Central memory CD8-positive, alpha-beta T cell (primary cell): ENCODE results near the gene OBP2A.

Source experiments
- ATAC-seq: fragments of 150-1000 bp; cut with Tn5 transposase; replicated peaks from 2 replicates; pipeline ENCODE4 v1.10.0; 2022; ENCODE audit warnings: mild to moderate bottlenecking, moderate FRiP score, moderate number of reproducible peaks; ENCODE audit not compliant: poor library complexity, severe bottlenecking; ENCODE audit errors: extremely low read depth
- DNase-seq, 2 donors: peaks; one replicate each; pipeline ENCODE4 v3.0.0; 2021; ENCODE audit warnings: low spot score in 2 of 2
- H3K27ac Mint-ChIP-seq: one replicate; pipeline ENCODE4 v1.8.0; 2022; ENCODE audit warnings: low read depth, mild to moderate bottlenecking, moderate library complexity, mixed read lengths
- H3K27me3 Mint-ChIP-seq: one replicate; pipeline ENCODE4 v1.8.0; 2022; ENCODE audit warnings: mixed read lengths
- H3K36me3 Mint-ChIP-seq: one replicate; pipeline ENCODE4 v1.8.0; 2022; ENCODE audit warnings: mild to moderate bottlenecking, moderate library complexity, mixed read lengths; ENCODE audit not compliant: insufficient read depth
- H3K4me1 Mint-ChIP-seq: one replicate; pipeline ENCODE4 v1.8.0; 2022; ENCODE audit warnings: mixed read lengths
- H3K4me3 Mint-ChIP-seq: one replicate; pipeline ENCODE4 v1.8.0; 2022; ENCODE audit warnings: mild to moderate bottlenecking, moderate library complexity, mixed read lengths
- H3K9me3 Mint-ChIP-seq: one replicate; pipeline ENCODE4 v1.8.0; 2022; ENCODE audit warnings: mixed read lengths

The OBP2A gene

DNA sequence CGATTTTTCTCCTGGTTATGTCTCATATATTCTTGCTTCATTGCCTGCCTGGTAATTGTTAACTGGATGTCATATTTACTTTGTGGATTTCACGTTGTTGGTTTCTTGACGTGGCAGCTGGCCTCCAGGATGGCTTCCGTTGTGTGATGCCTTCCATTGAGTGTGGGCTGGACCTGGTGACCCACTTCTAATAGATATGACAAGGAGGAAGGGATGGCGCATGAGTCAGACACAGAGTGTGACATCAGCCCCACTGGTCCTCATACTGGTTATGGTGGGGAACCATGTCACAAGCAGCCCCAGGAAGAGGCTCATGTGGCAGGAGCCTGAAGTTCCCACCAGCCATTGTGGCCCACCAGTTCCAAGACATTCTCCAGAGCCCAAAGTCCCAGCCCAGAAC lies 9.3 kb downstream of the OBP2A start:
- H3K27me3 Mint-ChIP-seq = peaks cover 20% of the 10 kb centered on the region
- H3K36me3 Mint-ChIP-seq = no peaks in the 10 kb centered on the region
- ATAC-seq = no peak
- no peaks in the 10 kb centered on the region for H3K9me3 Mint-ChIP-seq
- no peak for DNase-seq
- no peaks in the 10 kb centered on the region for H3K4me1 Mint-ChIP-seq
- no peak overlapping the region for H3K27ac Mint-ChIP-seq
- H3K4me3 Mint-ChIP-seq = no peak overlapping the region

DNA sequence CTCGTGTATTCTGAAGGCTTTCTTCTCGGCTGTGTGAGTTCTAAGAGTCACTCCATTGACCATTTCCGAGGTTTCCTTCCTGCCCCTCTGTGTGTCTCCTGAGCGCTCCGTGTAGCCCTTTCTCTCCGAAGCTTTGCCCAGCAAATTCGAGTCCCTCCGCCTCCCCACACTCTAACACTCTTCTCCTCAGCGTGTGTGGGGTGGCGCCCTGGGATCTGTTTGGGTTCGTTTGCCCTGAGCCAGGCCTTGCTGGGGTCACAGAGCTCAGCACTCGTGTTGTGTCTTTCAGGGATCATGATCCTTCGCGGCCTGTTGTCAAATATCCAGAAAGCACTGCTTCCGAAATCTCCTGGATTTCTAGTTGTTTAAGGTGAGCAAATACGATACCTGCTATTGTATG lies 10.0 kb downstream of the OBP2A start:
- no peak for DNase-seq
- no peak overlapping the region for H3K4me3 Mint-ChIP-seq
- no peak overlapping the region for H3K27ac Mint-ChIP-seq
- ATAC-seq = no peak
- H3K9me3 Mint-ChIP-seq = no peaks in the 10 kb centered on the region
- no peaks in the 10 kb centered on the region for H3K4me1 Mint-ChIP-seq
- H3K27me3 Mint-ChIP-seq = peaks cover 27% of the 10 kb centered on the region
- H3K36me3 Mint-ChIP-seq = no peaks in the 10 kb centered on the region

- no peaks in the 10 kb centered on the region for H3K36me3 Mint-ChIP-seq
- H3K27me3 Mint-ChIP-seq = peaks cover 40% of the 10 kb centered on the region
- H3K27ac Mint-ChIP-seq = no peak overlapping the region
- H3K4me3 Mint-ChIP-seq = no peak overlapping the region
- DNase-seq (no peak), ATAC-seq (no peak)
- no peaks in the 10 kb centered on the region for H3K4me1 Mint-ChIP-seq
- H3K9me3 Mint-ChIP-seq = no peaks in the 10 kb centered on the region
Measured at GRCh38 chr9:135559606-135560005, 13.7 kb downstream of the OBP2A start.

GRCh38 chr9:135561391-135562234 lies 15.7 kb downstream of the OBP2A start, which contains the start of gene PAEP:
Gene PAEP, plus strand, starts transcription at chr9:135561756.
- Mint-ChIP-seq H3K4me3 (no peak within 1 kb of the TSS), H3K9me3 (no peaks in the 10 kb centered on the region), H3K27me3 (peaks cover 57% of the 10 kb centered on the region), H3K36me3 (no peaks in the 10 kb centered on the region), H3K4me1 (no peaks in the 10 kb centered on the region), H3K27ac (no peak within 1 kb of the TSS)
- ATAC-seq (no peak), DNase-seq (no peak)

DNA sequence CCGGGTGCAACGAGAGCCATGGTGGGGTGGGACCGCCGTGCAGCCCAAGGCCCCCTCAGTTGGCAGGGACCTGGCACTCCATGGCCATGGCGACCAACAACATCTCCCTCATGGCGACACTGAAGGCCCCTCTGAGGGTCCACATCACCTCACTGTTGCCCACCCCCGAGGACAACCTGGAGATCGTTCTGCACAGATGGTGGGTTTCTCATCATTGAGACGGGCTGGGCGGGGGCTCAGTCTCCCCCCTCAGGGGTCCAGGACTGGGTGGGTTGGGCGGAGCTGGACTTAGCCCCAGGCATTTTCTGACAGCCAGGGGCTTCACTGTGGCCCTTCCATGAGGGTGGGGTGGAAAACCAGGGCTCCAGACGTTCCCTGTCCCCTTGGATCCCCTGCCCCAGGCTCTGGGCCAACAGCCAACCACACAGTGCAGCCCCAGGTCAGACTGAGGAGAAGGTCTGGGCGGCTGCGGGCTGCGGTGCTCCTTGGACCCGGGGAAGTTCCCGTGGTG lies 16.4 kb downstream of the OBP2A start:
- ATAC-seq = no peak
- Mint-ChIP-seq H3K4me3 (no peak overlapping the region), H3K36me3 (no peaks in the 10 kb centered on the region), H3K27me3 (peaks cover 64% of the 10 kb centered on the region), H3K27ac (no peak overlapping the region), H3K4me1 (no peaks in the 10 kb centered on the region), H3K9me3 (no peaks in the 10 kb centered on the region)
- DNase-seq = no peak

GRCh38 chr9:135563039-135563476 lies 17.1 kb downstream of the OBP2A start:
- DNase-seq = no peak
- no peaks in the 10 kb centered on the region for H3K36me3 Mint-ChIP-seq

DNA sequence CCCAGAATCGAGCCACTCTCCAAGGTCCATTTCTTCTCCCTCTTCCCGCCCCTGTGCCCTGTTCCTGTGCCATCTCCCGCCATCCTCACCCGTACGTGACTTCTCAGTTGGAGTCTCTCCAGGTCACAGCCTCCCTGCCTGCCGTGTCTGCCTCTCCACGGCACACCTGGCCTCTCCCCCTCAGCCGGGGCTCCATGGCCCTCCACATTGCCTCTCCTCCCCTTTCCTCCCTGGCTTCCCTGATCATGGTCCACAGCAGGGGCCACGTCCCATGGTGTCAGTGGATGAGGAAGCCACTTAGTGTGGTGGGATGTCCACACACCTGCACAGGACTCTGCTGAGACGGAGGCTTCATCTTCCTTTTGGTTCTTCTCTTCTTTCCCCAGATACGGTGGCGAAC lies 17.9 kb downstream of the OBP2A start:
- DNase-seq = no peak
- Mint-ChIP-seq H3K9me3 (peaks cover under 1% of the 10 kb centered on the region), H3K27me3 (peaks cover 59% of the 10 kb centered on the region)

More at GRCh38 chr9:135563039-135563476, 17.1 kb downstream of the OBP2A start:
- Mint-ChIP-seq H3K4me3 (no peak overlapping the region), H3K27me3 (peaks cover 66% of the 10 kb centered on the region), H3K27ac (no peak overlapping the region), H3K9me3 (no peaks in the 10 kb centered on the region), H3K4me1 (no peaks in the 10 kb centered on the region)
- no peak for ATAC-seq

GRCh38 chr9:135565141-135565628 lies 19.3 kb downstream of the OBP2A start:
- no peaks in the 10 kb centered on the region for H3K36me3 Mint-ChIP-seq
- DNase-seq (no peak), ATAC-seq (no peak)
- peaks cover 46% of the 10 kb centered on the region for H3K27me3 Mint-ChIP-seq
- H3K4me3 Mint-ChIP-seq = no peak overlapping the region
- H3K27ac Mint-ChIP-seq = no peak overlapping the region
- peaks cover 6% of the 10 kb centered on the region for H3K9me3 Mint-ChIP-seq
- H3K4me1 Mint-ChIP-seq = no peaks in the 10 kb centered on the region

More for the DNA sequence above, 17.9 kb downstream of the OBP2A start:
- ATAC-seq = no peak
- H3K4me1 Mint-ChIP-seq = no peaks in the 10 kb centered on the region
- no peak overlapping the region for H3K4me3 Mint-ChIP-seq
- H3K36me3 Mint-ChIP-seq = no peaks in the 10 kb centered on the region
- no peak overlapping the region for H3K27ac Mint-ChIP-seq

GRCh38 chr9:135565636-135566035 lies 19.7 kb downstream of the OBP2A start:
- H3K9me3 Mint-ChIP-seq = peaks cover 6% of the 10 kb centered on the region
- H3K4me1 Mint-ChIP-seq = no peaks in the 10 kb centered on the region
- H3K27ac Mint-ChIP-seq = no peak overlapping the region
- DNase-seq (no peak), ATAC-seq (no peak)
- no peak overlapping the region for H3K4me3 Mint-ChIP-seq
- H3K36me3 Mint-ChIP-seq = no peaks in the 10 kb centered on the region
- peaks cover 41% of the 10 kb centered on the region for H3K27me3 Mint-ChIP-seq

DNA sequence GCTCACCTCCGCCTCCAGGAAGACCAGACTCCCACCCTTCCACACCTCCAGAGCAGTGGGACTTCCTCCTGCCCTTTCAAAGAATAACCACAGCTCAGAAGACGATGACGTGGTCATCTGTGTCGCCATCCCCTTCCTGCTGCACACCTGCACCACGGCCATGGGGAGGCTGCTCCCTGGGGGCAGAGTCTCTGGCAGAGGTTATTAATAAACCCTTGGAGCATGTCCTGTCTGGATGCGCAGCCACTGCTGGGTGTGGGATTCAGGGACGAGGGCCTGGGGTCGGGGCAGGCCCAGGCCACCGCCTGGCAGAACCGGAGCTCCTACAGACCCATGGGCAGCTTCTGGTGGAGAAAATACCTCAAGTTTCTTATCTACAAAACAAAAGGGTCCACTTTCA lies 20.6 kb downstream of the OBP2A start:
- Mint-ChIP-seq H3K36me3 (no peaks in the 10 kb centered on the region), H3K9me3 (peaks cover 6% of the 10 kb centered on the region), H3K4me3 (no peak overlapping the region), H3K27me3 (peaks cover 37% of the 10 kb centered on the region), H3K27ac (no peak overlapping the region), H3K4me1 (no peaks in the 10 kb centered on the region)
- ATAC-seq (no peak), DNase-seq (no peak)

DNA sequence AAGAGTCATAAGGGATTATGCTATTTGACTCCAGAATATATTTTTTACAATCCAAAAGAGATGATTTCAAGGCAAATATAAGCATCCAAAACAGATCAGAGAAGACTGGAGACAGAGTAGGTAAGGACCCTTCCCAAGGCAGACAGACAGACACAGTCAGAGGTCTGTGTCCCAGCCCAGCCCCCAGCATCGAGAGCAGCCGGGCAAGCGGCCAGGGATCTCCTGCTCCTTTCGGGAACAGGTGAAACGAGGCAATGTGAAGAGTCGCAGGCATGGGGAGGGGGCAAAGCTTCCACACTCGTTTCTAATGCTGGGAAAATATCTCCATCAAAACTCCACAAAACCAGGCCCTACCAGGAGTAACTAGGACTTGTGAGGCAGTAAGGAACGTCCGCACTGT lies 21.4 kb downstream of the OBP2A start:
- peaks cover 6% of the 10 kb centered on the region for H3K9me3 Mint-ChIP-seq
- peaks cover 37% of the 10 kb centered on the region for H3K27me3 Mint-ChIP-seq
- no peak overlapping the region for H3K4me3 Mint-ChIP-seq
- H3K36me3 Mint-ChIP-seq = no peaks in the 10 kb centered on the region
- DNase-seq (no peak), ATAC-seq (no peak)
- no peaks in the 10 kb centered on the region for H3K4me1 Mint-ChIP-seq
- no peak overlapping the region for H3K27ac Mint-ChIP-seq

DNA sequence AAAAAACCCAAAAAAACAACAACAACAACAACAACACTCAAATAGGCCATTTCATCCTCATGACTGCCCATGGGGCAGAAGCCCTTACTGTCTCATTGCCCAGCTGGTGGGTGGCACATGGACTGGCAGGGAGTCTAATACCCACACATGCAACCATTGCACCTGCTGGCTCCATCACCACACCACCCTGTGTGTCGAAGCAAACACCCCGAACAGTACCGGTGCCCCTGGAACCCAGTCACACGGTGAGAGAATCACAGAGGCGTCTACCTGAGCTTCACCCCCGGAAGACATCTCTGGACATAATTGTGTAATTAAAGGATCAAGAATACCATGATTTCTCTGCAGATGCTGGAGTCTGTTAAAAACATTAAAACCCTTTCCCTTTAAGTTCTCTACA lies 22.1 kb downstream of the OBP2A start:
- DNase-seq (no peak), ATAC-seq (no peak)
- no peaks in the 10 kb centered on the region for H3K4me1 Mint-ChIP-seq
- H3K27me3 Mint-ChIP-seq = peaks cover 37% of the 10 kb centered on the region
- no peaks in the 10 kb centered on the region for H3K36me3 Mint-ChIP-seq
- peaks cover 6% of the 10 kb centered on the region for H3K9me3 Mint-ChIP-seq
- no peak overlapping the region for H3K27ac Mint-ChIP-seq
- no peak overlapping the region for H3K4me3 Mint-ChIP-seq

DNA sequence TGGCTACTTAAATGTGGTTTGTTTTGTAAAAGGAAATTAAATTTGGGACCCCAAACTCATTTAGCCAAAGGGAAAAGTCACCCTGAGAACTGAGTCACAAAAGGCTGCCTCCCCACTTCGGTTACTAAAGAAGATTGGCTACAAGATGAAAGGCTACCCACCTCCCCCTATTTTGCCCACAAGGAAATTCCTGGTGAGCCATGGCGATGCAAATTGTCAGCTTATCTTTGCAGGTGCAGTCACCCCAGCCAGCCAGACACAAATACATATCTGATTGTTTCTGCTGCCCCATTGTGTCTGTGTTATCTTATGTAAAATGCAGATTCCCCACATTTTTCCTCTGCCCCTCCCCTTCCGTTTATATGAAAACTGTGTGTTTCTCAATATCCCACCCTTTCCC lies 24.5 kb downstream of the OBP2A start:
- no peak overlapping the region for H3K4me3 Mint-ChIP-seq
- no peaks in the 10 kb centered on the region for H3K4me1 Mint-ChIP-seq
- ATAC-seq (no peak), DNase-seq (no peak)
- H3K36me3 Mint-ChIP-seq = no peaks in the 10 kb centered on the region
- peaks cover 6% of the 10 kb centered on the region for H3K9me3 Mint-ChIP-seq
- no peak overlapping the region for H3K27ac Mint-ChIP-seq
- peaks cover 20% of the 10 kb centered on the region for H3K27me3 Mint-ChIP-seq
